Right lung (tissue), 10 donors: ENCODE data around the gene LINGO1. TPM values are rescaled to one million over a fixed set of nuclear protein-coding genes. Genes with fewer than 3 reads are reported as not detected.
A peak's percentile ranks its signal among the peaks of the same experiment; 100 is the strongest.

Experiments used
- DNase-seq, 2 donors: peaks; one replicate each; pipeline ENCODE4 v3.0.0-alpha.2; 2013
- long read RNA-seq, 8 donors: transcript quantifications; one replicate each; lab custom pipeline, GENCODE V29; 2026
- polyA plus RNA-seq, 5 donors: library from polyadenylated mRNA; unstranded; fragments of 120-200 nt; gene quantifications; one replicate each; pipeline versions ENCODE4 v1.2.1 to v1.2.3, GENCODE V29; 2013; ENCODE audit warnings: inconsistent platforms in 1 of 5, low replicate concordance in 1 of 5; ENCODE audit not compliant: insufficient read length in 5 of 5, insufficient read depth in 1 of 5

Gene LINGO1, protein sequence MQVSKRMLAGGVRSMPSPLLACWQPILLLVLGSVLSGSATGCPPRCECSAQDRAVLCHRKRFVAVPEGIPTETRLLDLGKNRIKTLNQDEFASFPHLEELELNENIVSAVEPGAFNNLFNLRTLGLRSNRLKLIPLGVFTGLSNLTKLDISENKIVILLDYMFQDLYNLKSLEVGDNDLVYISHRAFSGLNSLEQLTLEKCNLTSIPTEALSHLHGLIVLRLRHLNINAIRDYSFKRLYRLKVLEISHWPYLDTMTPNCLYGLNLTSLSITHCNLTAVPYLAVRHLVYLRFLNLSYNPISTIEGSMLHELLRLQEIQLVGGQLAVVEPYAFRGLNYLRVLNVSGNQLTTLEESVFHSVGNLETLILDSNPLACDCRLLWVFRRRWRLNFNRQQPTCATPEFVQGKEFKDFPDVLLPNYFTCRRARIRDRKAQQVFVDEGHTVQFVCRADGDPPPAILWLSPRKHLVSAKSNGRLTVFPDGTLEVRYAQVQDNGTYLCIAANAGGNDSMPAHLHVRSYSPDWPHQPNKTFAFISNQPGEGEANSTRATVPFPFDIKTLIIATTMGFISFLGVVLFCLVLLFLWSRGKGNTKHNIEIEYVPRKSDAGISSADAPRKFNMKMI
- 10 to 100 TPM; 13.5 to 21.5 (median 14.5) TPM for polyA plus RNA-seq
- long read RNA-seq, donor 1, transcript LINGO1-201 (2 exons, 3,055 nt), result major isoform, 8 of 8 reads
- long read RNA-seq, donor 1, partial matches to known transcripts, result 0 of 8 reads
- long read RNA-seq, donor 1, other reads (novel, unspliced or antisense), result 0 of 8 reads
- long read RNA-seq, donor 2, transcript LINGO1-201 (2 exons, 3,055 nt), result major isoform, 8 of 8 reads
- long read RNA-seq, donor 2, partial matches to known transcripts, result 0 of 8 reads
- long read RNA-seq, donor 2, other reads (novel, unspliced or antisense), result 0 of 8 reads
- long read RNA-seq, donor 3, transcript LINGO1-201 (2 exons, 3,055 nt), result major isoform, 7 of 7 reads
- long read RNA-seq, donor 3, partial matches to known transcripts, result 0 of 7 reads
- long read RNA-seq, donor 3, other reads (novel, unspliced or antisense), result 0 of 7 reads
- long read RNA-seq, donor 4, transcript LINGO1-201 (2 exons, 3,055 nt), result major isoform, 9 of 9 reads
- long read RNA-seq, donor 4, partial matches to known transcripts, result 0 of 9 reads
- long read RNA-seq, donor 4, other reads (novel, unspliced or antisense), result 0 of 9 reads
- long read RNA-seq, donor 5, transcript LINGO1-201 (2 exons, 3,055 nt), result major isoform, 19 of 19 reads
- long read RNA-seq, donor 5, partial matches to known transcripts, result 0 of 19 reads
- long read RNA-seq, donor 5, other reads (novel, unspliced or antisense), result 0 of 19 reads
- long read RNA-seq, donor 6, transcript LINGO1-201 (2 exons, 3,055 nt), result major isoform, 10 of 10 reads
- long read RNA-seq, donor 6, partial matches to known transcripts, result 0 of 10 reads
- long read RNA-seq, donor 6, other reads (novel, unspliced or antisense), result 0 of 10 reads
- long read RNA-seq, donor 7, transcript LINGO1-201 (2 exons, 3,055 nt), result major isoform, 8 of 8 reads
- long read RNA-seq, donor 7, partial matches to known transcripts, result 0 of 8 reads
- long read RNA-seq, donor 7, other reads (novel, unspliced or antisense), result 0 of 8 reads
- long read RNA-seq, donor 8, transcript LINGO1-201 (2 exons, 3,055 nt), result major isoform, 5 of 5 reads
- long read RNA-seq, donor 8, partial matches to known transcripts, result 0 of 5 reads
- long read RNA-seq, donor 8, other reads (novel, unspliced or antisense), result 0 of 5 reads

DNA sequence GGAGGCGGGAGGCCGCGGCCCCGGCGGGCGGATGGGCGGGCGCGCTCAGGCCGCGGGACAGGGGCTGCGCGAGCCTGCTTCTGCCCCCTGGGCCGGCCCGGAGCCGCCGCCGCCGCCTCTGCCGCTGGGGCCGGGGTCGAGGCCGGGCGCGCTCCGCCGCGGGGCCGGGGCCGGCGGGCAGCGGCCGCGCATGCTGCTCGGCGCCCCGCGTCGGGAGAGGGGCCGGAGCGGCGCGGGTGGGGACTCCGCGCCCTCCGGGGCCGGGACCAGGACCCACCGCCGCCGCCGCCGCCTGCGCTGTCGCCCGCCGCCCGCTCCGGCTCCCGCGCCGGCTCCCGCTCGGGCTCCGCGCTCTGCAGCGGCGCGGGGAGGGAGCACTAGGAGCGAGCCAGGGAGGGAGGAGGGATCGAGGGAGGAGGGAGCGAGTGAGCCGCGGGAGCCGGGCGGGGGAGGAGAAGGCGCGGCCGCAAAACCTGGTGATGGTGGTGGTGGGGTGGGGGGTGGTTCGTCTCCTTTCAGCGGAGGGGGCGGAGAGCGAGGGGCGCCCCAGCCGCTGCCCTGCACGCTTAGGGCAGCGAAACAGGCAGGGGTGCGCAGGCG lies at the start of gene LINGO1:
Gene LINGO1 (minus strand): TSS at position 379 of the 600 bp plus-strand sequence. CDS start 597 bp downstream, outside the sequence.
- peak in 1 of 2 donors; percentile 45 for DNase-seq

DNA sequence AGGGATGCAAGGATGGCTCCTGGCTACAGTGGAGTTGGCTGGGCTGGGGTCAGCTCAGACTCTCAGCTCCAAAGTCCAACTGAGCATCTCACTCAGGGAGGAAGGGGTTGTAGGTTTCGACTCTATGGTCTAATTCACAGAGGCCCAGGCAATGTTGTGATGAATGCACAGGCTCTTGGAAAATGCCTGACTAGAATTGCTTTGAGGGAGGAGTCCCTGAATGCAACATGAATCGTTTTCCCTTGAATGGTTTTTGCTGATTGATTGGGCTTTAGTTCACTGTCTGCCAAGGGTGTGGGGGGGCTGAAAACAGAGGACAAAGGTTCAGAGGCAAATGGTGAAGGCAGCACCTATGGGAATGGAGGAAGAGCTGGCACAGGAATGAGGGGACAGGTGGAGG lies 48.6 kb upstream of the LINGO1 start:
- DNase-seq, result no peak

DNA sequence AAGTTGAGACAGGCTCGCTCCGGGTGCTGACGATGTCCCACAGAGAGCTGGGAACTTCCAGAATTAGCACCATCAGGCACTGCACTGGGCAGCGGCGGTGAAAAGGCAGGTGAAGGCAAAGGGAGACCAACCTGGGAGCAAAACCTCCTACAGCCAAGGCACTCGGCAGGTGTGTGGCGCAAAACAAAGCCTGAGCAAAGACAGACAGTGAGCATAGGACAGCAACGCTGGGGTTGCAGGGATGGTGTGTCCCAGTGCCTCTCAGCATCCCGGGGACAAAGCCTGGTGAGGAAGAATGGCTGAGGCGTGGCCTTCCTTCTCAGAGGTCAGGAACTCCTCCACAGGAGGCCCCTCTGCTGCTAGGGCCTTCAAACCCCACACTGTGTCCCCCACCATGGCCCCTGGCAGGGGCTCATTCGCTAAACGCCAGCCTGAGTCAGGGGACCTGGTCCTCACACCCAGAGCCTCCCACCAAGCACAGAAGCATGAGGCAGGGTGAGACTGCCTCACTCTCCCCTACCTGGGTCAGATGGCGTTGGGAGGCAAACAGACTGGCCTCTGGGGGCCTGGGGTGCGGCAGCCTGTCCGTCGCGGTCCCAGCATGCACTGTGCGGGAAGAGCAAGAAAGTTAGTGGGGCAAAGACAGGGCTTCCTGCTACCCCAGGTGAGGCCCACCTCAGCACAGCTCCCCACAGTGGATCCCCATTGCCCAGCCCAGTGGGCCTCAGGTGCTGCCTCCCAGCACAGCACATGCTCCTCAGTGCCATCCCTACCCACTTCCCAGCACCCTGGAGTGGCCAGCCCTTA lies 44.1 kb upstream of the LINGO1 start:
- no peak for DNase-seq

GRCh38 chr15:77675806-77676415 lies 43.2 kb upstream of the LINGO1 start:
- DNase-seq, result no peak

- no peak for DNase-seq
Observed at GRCh38 chr15:77674327-77674726, 41.6 kb upstream of the LINGO1 start.

DNA sequence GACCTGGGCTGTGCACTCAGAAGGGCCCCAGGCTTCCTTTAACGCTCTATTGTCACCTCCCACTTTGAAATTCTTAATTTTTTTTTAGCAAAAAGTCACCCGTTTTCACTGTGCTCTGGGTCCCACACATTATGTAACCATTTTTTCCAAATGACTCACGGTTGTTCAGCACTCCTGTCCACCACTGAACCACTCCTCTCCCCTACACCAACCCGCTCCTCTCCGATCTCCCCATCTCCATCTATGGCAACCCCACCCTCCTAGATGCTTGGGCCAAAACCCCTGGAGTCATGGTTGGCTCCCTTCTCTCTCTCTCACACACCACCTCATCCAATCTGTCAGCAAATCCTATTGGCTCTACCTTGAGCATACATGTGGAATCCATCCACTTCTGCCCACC lies 41.2 kb upstream of the LINGO1 start:
- DNase-seq, result no peak

DNA sequence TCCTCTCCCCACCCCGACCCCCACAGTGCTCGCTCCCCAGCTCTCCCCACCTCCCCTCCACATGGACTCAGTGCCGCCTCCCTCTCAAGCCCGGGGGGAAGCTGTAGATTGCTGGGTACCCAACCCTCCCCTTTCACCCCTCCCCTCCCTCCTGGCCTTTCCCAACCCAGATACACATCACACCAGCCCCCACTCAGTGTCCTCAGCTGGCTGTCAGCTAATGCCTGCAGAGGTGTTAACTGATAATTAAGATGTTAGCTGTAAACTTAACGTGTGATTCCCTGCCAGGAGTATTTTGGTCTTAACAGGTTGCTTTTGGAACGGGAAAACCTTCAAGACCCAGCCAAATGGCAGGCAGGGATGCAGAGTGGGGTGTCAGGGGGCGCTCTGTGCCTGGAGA lies 39.4 kb upstream of the LINGO1 start:
- no peak for DNase-seq

- DNase-seq, result no peak
Observed at GRCh38 chr15:77671362-77672056, 38.8 kb upstream of the LINGO1 start.

- DNase-seq, result no peak
Observed at GRCh38 chr15:77670558-77671361, 38.0 kb upstream of the LINGO1 start.

DNA sequence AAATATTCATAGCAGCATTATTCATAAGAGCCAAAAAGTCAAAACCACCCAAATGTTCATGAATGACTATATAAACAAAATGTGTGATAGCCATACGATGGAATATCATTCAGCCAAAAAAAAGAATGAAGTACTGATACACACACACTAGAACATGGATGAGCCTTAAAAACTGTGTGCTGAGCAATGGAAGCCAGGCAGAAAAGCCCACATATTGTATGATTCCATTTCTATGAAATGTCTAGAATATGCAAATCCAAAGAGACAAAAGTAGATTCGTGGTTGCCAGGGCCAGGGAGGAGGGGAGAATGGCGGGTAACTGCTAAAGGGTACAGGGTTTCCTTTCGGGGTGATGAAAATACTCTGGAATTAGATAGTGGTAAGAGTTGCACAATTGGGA lies 37.2 kb upstream of the LINGO1 start:
- no peak for DNase-seq

GRCh38 chr15:77667338-77668234 lies 34.9 kb upstream of the LINGO1 start:
- DNase-seq, result no peak

- no peak for DNase-seq
Observed at GRCh38 chr15:77666296-77666660, 33.6 kb upstream of the LINGO1 start.

GRCh38 chr15:77665530-77666295 lies 33.0 kb upstream of the LINGO1 start:
- no peak for DNase-seq

DNA sequence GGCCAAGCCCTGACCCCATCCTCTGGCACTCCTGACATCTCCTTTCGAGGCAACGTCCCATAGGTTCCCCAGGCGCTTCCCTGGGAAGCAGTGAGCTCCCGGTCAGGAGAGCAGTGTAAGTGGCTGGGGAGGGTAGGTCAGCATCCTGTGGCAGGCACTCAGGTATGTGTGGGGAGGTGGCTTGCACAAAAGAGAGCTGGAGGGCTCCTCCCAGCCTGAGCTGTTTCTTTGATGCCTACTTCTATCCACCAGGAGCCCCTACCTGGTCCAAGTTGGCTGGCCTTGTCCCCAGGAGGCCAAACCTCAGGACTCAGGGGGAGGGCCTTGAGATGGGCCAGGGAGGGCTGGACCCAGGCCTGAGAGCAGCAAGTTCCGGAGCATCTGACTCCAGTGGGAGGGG lies 31.7 kb upstream of the LINGO1 start:
- no peak for DNase-seq

GRCh38 chr15:77663256-77663655 lies 30.5 kb upstream of the LINGO1 start:
- no peak for DNase-seq
